ENCODE results near the gene TPSB2.
"Not testable (repeated sequence)": the region's sequence is repeated elsewhere in the genome, so short reads cannot be mapped to it uniquely, and the experiment has no call there.

GRCh38 chr16:1229476-1229875, 508 bp downstream of the TPSB2 start:
- TF ChIP-seq CTCF (IDR thresholded peaks at IDR 0.05; ENCODE audit: insufficient read depth, low read depth, low read length); EZH2 (IDR thresholded peaks at IDR 0.05; ENCODE audit: insufficient read depth, low read length): not testable (repeated sequence)

All from astrocyte (in vitro differentiated cells and primary cell).